Bronchial epithelial cell (primary cell): Measurements from ENCODE around the gene IL17F. TPM values are rescaled to one million over a fixed set of nuclear protein-coding genes. Genes with fewer than 3 reads are reported as not detected.

Source experiments
- DNase-seq: peaks from one replicate; pipeline ENCODE4 v3.0.0-alpha.2; 2010; ENCODE audit warnings: low read depth
- FAIRE-seq: peaks from 2 replicates; lab custom pipeline; 2011; peaks lifted over from hg19 to GRCh38; lab: Jason Lieb, UNC
- H3K27me3 ChIP-seq: 2 replicates; pipeline ENCODE4 v1.5.1; 2011; ENCODE audit warnings: low read length; ENCODE audit not compliant: control insufficient read depth, insufficient read depth
- H3K36me3 ChIP-seq: 2 replicates; pipeline ENCODE4 v1.5.1; 2011; ENCODE audit warnings: low read length; ENCODE audit not compliant: control insufficient read depth, insufficient read depth
- H3K4me3 ChIP-seq: 2 replicates; pipeline ENCODE4 v1.5.1; 2011; ENCODE audit warnings: mild to moderate bottlenecking, low read depth, low read length, control low read depth
- CTCF ChIP-seq: IDR thresholded peaks from 2 replicates; pipeline ENCODE4 v1.5.1; 2011; ENCODE audit warnings: mild to moderate bottlenecking, moderate library complexity, low read length, control low read depth, inconsistent platforms; ENCODE audit not compliant: insufficient read depth, severe bottlenecking
- total RNA-seq: library from RNA; depleted of rRNA; stranded (reverse); fragments of >200 nt; gene quantifications from 2 replicates; pipeline ENCODE4 v1.2.1, GENCODE V29; 2014

The IL17F gene
- total RNA-seq, result not detected in 2 replicates

GRCh38 chr6:52244400-52244799 lies at the start of gene IL17F:
IL17F (minus strand) TSS chr6:52244500; CDS start chr6:52244429, 71 bp downstream.
- H3K4me3 ChIP-seq, result no peak within 1 kb of the TSS
- DNase-seq (no peak), FAIRE-seq (peak; percentile 77)
- H3K27me3 ChIP-seq, result peaks cover 2% of the 10 kb centered on the region
- TF ChIP-seq CTCF, result no peak
- no peaks in the 10 kb centered on the region for H3K36me3 ChIP-seq

GRCh38 chr6:52293067-52293466 lies 48.8 kb upstream of the IL17F start:
- Histone ChIP-seq H3K36me3 (no peaks in the 10 kb centered on the region), H3K4me3 (no peak overlapping the region), H3K27me3 (no peaks in the 10 kb centered on the region)
- no peak for DNase-seq
- no peak for TF ChIP-seq CTCF
- no peak for FAIRE-seq

GRCh38 chr6:52288841-52289240 lies 44.5 kb upstream of the IL17F start:
- Histone ChIP-seq H3K4me3 (no peak overlapping the region), H3K36me3 (no peaks in the 10 kb centered on the region), H3K27me3 (no peaks in the 10 kb centered on the region)
- no peak for DNase-seq
- TF ChIP-seq CTCF, result no peak
- no peak for FAIRE-seq

- H3K27me3 ChIP-seq, result no peaks in the 10 kb centered on the region
- H3K36me3 ChIP-seq, result no peaks in the 10 kb centered on the region
- FAIRE-seq (no peak), DNase-seq (no peak)
- no peak overlapping the region for H3K4me3 ChIP-seq
- TF ChIP-seq CTCF, result no peak
Measured at GRCh38 chr6:52288216-52288615, 43.9 kb upstream of the IL17F start.

GRCh38 chr6:52286798-52287432 lies 42.6 kb upstream of the IL17F start:
- no peaks in the 10 kb centered on the region for H3K36me3 ChIP-seq
- no peaks in the 10 kb centered on the region for H3K27me3 ChIP-seq
- TF ChIP-seq CTCF, result peak; percentile 57
- FAIRE-seq (no peak), DNase-seq (peak; percentile 62)
- H3K4me3 ChIP-seq, result no peak overlapping the region
